GM19324 (cell line): ENCODE results near the gene TRMT10C.

Source experiments
- ATAC-seq: cut with Tn5 transposase; IDR thresholded peaks from one replicate; pipeline ENCODE4 v1.9.1; 2021; ENCODE audit warnings: mild to moderate bottlenecking, moderate library complexity; ENCODE audit not compliant: unreplicated experiment, low FRiP score

TRMT10C gene

GRCh38 chr3:101615525-101615924 lies 53.9 kb downstream of the TRMT10C start:
- ATAC-seq = no peak
